ENCODE measurements around the gene CZIB.
"Not testable (repeated sequence)": the region's sequence is repeated elsewhere in the genome, so short reads cannot be mapped to it uniquely, and the experiment has no call there.

CZIB gene

GRCh38 chr1:53238197-53239155 is 18.0 kb upstream of the CZIB start, which contains the start of gene MAGOH:
MAGOH (minus strand) TSS chr1:53238518; CDS start chr1:53238448, 70 bp downstream.
- peak; percentile 92 to 93 for DNase-seq (ENCODE audit: low read depth in 2 of 2)

GRCh38 chr1:53237638-53238037 is 17.2 kb upstream of the CZIB start:
- DNase-seq (ENCODE audit: low read depth in 2 of 2): no peak

- no peak for DNase-seq (ENCODE audit: low read depth in 2 of 2)
Measured at GRCh38 chr1:53220962-53221286, 490 bp upstream of the CZIB start.

- no peak for DNase-seq (ENCODE audit: low read depth in 2 of 2)
Measured at GRCh38 chr1:53219711-53220110, 723 bp downstream of the CZIB start.

- DNase-seq (ENCODE audit: low read depth in 2 of 2): no peak
Measured at GRCh38 chr1:53218201-53218600, 2.2 kb downstream of the CZIB start.

- no peak for DNase-seq (ENCODE audit: low read depth in 2 of 2)
Measured at GRCh38 chr1:53214376-53214940, 6.0 kb downstream of the CZIB start.

GRCh38 chr1:53210954-53211353 is 9.5 kb downstream of the CZIB start:
- no peak for DNase-seq (ENCODE audit: low read depth in 2 of 2)

GRCh38 chr1:53210352-53210751 is 10.1 kb downstream of the CZIB start:
- DNase-seq (ENCODE audit: low read depth in 2 of 2): no peak

- no peak for DNase-seq (ENCODE audit: low read depth in 2 of 2)
Measured at GRCh38 chr1:53207726-53208125, 12.7 kb downstream of the CZIB start.

- DNase-seq (ENCODE audit: low read depth in 2 of 2): no peak
Measured at GRCh38 chr1:53206735-53207379, 13.6 kb downstream of the CZIB start.

GRCh38 chr1:53206083-53206685 is 14.2 kb downstream of the CZIB start:
- not testable (repeated sequence) for DNase-seq (ENCODE audit: low read depth in 2 of 2)

GRCh38 chr1:53205496-53205895 is 14.9 kb downstream of the CZIB start:
- not testable (repeated sequence) for DNase-seq (ENCODE audit: low read depth in 2 of 2)

- DNase-seq (ENCODE audit: low read depth in 2 of 2): no peak
Measured at GRCh38 chr1:53203466-53203865, 17.0 kb downstream of the CZIB start.

GRCh38 chr1:53198241-53198651 is 22.2 kb downstream of the CZIB start:
- DNase-seq (ENCODE audit: low read depth in 2 of 2): no peak

- no peak for DNase-seq (ENCODE audit: low read depth in 2 of 2)
Measured at GRCh38 chr1:53197291-53198200, 22.9 kb downstream of the CZIB start.

GRCh38 chr1:53196485-53197290 is 23.7 kb downstream of the CZIB start, which contains the start of gene CPT2:
CPT2 (plus strand) TSS chr1:53196824; CDS start chr1:53196944, 120 bp downstream.
- DNase-seq (ENCODE audit: low read depth in 2 of 2): peak; percentile 89 to 92

- DNase-seq (ENCODE audit: low read depth in 2 of 2): no peak
Measured at GRCh38 chr1:53196017-53196484, 24.4 kb downstream of the CZIB start.

- no peak for DNase-seq (ENCODE audit: low read depth in 2 of 2)
Measured at GRCh38 chr1:53195246-53196016, 25.0 kb downstream of the CZIB start.

GRCh38 chr1:53190210-53190611 is 30.2 kb downstream of the CZIB start:
- no peak for DNase-seq (ENCODE audit: low read depth in 2 of 2)
